Measurements from ENCODE around the gene SPINK8. TPM values are rescaled to one million over a fixed set of nuclear protein-coding genes. Genes with fewer than 3 reads are reported as not detected.
"Not testable (repeated sequence)": the region's sequence is repeated elsewhere in the genome, so short reads cannot be mapped to it uniquely, and the experiment has no call there.

The SPINK8 gene
- total RNA-seq = not detected

- not testable (repeated sequence) for DNase-seq (ENCODE audit: low read depth in 2 of 3, low spot score in 2 of 3)
Observed at GRCh38 chr3:48333346-48334245, at the start of gene SPINK8. TSS of gene SPINK8 (minus strand) at chr3:48333661. CDS start at chr3:48328341, 5,320 bp downstream.

DNA sequence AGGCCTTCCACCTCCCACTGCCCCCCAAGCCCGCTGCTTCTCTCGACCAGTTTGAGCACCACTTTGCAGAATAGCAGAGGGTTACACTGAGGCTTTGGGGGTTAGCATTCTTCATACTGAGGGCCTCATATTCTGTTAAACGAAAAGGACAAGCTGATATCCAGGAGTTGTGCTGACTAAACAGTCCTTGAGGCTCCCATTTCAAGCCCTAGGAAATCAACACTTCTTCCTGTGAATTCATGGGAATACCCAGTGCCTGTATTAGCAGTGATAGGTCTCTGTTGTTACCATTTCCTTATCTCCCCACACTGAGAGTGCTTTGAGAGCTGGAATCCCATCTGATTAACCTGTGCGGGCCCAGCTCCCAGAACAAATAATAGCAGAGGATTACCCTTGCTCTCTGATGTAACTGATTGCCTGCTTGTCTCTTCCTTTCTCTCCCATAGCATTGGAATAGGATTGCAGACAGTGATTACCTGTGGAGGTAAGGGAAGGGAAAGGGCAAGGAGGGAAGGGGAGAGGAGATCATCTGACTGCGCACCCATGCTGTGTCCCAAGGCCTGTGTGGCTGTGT is 39.5 kb upstream of the SPINK8 start:
- no peak for DNase-seq (ENCODE audit: low read depth in 2 of 3, low spot score in 2 of 3)

GRCh38 chr3:48372377-48372770 is 38.9 kb upstream of the SPINK8 start:
- DNase-seq (ENCODE audit: low read depth in 2 of 3, low spot score in 2 of 3) = no peak

DNA sequence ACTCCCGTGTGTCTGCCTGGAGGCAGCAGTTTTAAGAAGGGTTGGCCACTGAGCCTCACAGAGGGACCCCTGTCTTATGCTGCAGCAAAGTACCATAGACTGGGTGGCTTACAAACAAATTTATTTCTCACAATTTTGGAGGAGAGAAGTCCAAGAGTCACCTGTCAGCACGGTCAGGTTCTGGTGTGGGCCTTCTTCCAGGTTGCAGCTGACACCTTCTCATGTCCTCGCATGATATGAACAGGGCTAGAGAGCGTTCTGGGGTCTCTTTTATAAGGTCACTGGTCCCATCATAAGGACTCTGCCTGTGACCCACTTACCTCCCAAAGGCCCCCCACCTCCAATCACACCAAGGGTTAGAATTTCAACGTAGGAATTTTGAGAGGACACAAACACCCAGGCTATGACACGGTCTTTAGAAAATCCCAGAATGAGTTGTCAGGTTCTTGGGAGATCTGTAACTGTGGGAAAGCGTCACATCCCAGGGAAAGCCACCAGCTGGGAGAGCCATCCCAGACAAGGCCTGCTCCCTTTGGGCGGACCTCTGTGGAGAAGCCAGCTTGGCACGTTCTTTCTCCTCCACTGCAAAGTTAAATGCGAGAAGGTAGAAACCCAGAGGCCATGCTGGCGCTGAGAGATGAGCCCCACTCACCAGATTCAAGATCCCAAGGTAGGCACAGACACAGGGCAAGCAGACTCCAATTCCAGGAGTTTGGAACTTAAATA is 38.4 kb upstream of the SPINK8 start, which contains the start of gene FBXW12:
Gene FBXW12, plus strand, starts transcription at position 569 of the 726 bp plus-strand sequence. CDS start 549 bp downstream, outside the sequence.
- DNase-seq (ENCODE audit: low read depth in 2 of 3, low spot score in 2 of 3) = no peak

DNA sequence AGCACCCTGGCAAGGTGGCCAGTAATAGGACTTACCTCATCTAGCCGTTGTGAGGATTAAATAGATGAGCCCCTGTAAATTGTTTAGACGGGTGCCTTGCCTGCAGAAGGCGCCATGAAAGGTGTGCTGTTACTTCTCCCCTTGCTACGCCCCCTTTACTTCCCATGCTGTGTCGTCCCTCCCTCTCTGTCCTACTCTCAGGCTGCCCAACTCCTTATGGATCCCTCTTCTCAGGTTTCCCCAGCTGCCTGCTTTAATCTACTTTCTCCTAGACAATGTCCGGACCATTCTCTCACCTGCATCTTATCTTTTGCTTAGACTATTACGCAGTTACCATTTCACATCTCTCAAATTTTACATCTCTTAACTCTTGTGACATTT is 36.9 kb upstream of the SPINK8 start:
- DNase-seq (ENCODE audit: low read depth in 2 of 3, low spot score in 2 of 3) = no peak

- no peak for DNase-seq (ENCODE audit: low read depth in 2 of 3, low spot score in 2 of 3)
Observed at GRCh38 chr3:48369693-48370332, 36.4 kb upstream of the SPINK8 start.

- no peak for DNase-seq (ENCODE audit: low read depth in 2 of 3, low spot score in 2 of 3)
Observed at GRCh38 chr3:48367201-48367600, 33.7 kb upstream of the SPINK8 start.

- DNase-seq (ENCODE audit: low read depth in 2 of 3, low spot score in 2 of 3) = no peak
Observed at GRCh38 chr3:48364840-48365239, 31.4 kb upstream of the SPINK8 start.

GRCh38 chr3:48361928-48362327 is 28.5 kb upstream of the SPINK8 start:
- no peak for DNase-seq (ENCODE audit: low read depth in 2 of 3, low spot score in 2 of 3)

- no peak for DNase-seq (ENCODE audit: low read depth in 2 of 3, low spot score in 2 of 3)
Observed at GRCh38 chr3:48356419-48356818, 23.0 kb upstream of the SPINK8 start.

DNA sequence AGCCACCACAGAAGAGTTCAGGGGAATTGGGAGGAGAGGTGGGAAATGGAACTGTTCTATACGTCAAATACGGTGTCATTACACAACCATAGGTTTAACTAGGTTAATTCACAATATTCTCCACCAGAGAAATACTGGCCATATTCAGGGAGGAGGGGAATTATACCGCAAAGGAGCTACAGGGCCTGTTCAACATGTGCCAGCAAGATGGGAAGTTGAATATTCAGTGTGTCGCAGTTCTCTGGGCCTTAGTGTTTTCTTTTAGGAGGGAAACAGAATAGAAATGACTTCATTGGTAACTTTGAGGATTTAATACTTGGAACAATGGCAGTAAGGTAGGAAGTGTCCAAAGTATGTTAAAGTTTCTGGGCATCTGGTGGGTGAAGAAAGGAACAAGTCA is 20.5 kb upstream of the SPINK8 start:
- no peak for DNase-seq (ENCODE audit: low read depth in 2 of 3, low spot score in 2 of 3)

DNA sequence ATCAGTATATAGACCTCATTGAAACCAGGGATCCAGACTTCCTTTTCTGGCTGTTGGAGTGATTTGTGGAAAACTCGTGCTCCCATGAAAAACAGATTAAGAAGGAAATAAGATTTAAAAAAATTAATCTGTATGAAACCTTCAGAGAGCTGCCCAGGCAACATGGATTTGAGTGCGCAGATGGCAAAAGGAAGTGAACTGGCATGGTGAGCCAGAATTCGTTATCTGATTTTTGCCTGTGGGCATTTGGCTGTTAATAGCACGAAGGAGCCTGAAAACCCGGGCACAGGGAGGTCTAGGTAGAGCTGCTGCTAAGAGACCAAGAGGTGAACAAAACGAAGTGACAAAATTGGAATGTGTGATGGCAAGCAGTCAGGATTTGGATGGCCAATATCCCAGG is 19.1 kb upstream of the SPINK8 start:
- DNase-seq (ENCODE audit: low read depth in 2 of 3, low spot score in 2 of 3) = no peak

- no peak for DNase-seq (ENCODE audit: low read depth in 2 of 3, low spot score in 2 of 3)
Observed at GRCh38 chr3:48347500-48347899, 14.0 kb upstream of the SPINK8 start.

GRCh38 chr3:48345946-48346572 is 12.6 kb upstream of the SPINK8 start:
- DNase-seq (ENCODE audit: low read depth in 2 of 3, low spot score in 2 of 3) = no peak

DNA sequence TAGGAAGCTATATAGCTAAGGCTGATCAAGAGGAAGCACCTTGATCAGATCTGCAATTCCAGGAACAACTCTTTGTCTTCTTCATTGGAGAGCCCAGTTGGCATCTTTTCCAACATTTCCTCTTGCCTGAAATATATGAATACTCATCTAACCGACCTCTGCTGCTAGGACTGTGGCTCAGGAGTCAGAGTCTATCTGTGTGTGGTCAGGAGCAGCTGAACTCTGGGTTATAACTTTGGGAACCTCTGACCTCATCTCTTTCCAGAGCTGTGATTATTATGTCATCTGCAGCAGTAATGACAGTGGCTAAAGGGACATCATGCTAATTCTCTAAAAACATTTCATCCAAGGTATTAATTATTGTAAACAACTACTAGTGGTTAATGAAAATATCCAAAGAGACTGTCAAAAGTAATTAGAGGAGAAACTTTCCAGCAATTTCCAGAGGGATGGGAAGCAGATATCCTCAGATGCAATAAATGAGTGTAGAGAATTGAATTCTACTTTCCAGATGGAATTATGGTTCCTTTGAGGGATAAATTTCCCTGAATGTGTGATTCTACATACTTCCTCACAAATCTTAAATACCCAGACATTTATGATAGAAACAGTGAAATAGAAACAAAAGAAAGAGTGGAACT is 11.5 kb upstream of the SPINK8 start:
- DNase-seq (ENCODE audit: low read depth in 2 of 3, low spot score in 2 of 3) = no peak

GRCh38 chr3:48343432-48343831 is 10.0 kb upstream of the SPINK8 start:
- DNase-seq (ENCODE audit: low read depth in 2 of 3, low spot score in 2 of 3) = no peak

GRCh38 chr3:48338635-48339034 is 5.2 kb upstream of the SPINK8 start:
- peak in 2 of 3 donors; percentile 17 to 71 for DNase-seq (ENCODE audit: low read depth in 2 of 3, low spot score in 2 of 3)

- DNase-seq (ENCODE audit: low read depth in 2 of 3, low spot score in 2 of 3) = not testable (repeated sequence)
Observed at GRCh38 chr3:48337536-48337935, 4.1 kb upstream of the SPINK8 start.

GRCh38 chr3:48335286-48335685 is 1.8 kb upstream of the SPINK8 start:
- DNase-seq (ENCODE audit: low read depth in 2 of 3, low spot score in 2 of 3) = not testable (repeated sequence)

GRCh38 chr3:48334605-48335004 is 1.1 kb upstream of the SPINK8 start:
- DNase-seq (ENCODE audit: low read depth in 2 of 3, low spot score in 2 of 3) = no peak
